A549 treated with CpdA at 1 μM for 4 hours (cell line): Measurements from ENCODE around the gene KCNJ6. TPM values are rescaled to one million over a fixed set of nuclear protein-coding genes. Genes with fewer than 3 reads are reported as not detected.

ENCODE experiments used
- total RNA-seq: library from RNA; stranded (reverse); fragments of 200-300 nt; extraction: Qiagen RNA extraction; gene quantifications from 5 replicates; pipeline ENCODE4 v1.2.3, GENCODE V29; 2022; ENCODE audit warnings: low read depth

KCNJ6 gene
- total RNA-seq: 1.4 to 2.2 TPM (median 2.0 TPM) in 5 replicates

GRCh38 chr21:37916310-37917051 is at the start of gene KCNJ6:
TSS of gene KCNJ6 (minus strand) at chr21:37916457. CDS start at chr21:37840682, 75,775 bp downstream.

